Measurements from ENCODE around the gene XRCC1. TPM values are rescaled to one million over a fixed set of nuclear protein-coding genes. Genes with fewer than 3 reads are reported as not detected.
A peak's percentile ranks its signal among the peaks of the same experiment; 100 is the strongest.

Gene XRCC1
- total and polyA plus RNA-seq, 9 of the 15 experiments (the other 6 are each of a cell fraction or from before 2014, with no cell fraction given) = 1.5 to 36.9 (median 24.9) TPM

DNA sequence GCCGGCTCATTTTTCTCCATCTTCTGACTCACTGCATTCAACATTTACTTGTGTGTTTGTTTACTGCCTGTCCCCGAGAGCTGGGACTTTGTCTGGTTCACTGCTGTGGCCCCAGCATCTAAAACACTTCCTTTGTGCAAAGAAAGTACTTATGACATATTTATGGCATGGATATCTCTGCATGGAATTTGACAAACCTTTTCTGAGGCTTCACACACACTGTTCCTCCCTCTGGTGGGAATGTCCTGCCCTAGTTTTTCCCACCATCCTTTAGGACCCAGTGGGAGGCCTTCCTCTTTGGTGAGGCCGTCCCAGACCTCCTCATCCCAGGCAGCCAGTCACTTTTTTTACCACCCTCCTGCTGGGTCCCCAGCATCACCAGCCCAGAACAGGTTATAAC is 35.2 kb upstream of the XRCC1 start:
- no peak for DNase-seq (ENCODE audit: extremely low read depth in 1 of 4, low spot score in 3 of 4)
- H3K9me1 ChIP-seq (ENCODE audit: control insufficient read depth, insufficient read depth, low read length) = peaks cover 6% of the 10 kb centered on the region
- POLR2A ChIA-PET = interaction anchor here (0.8 to 8.7 kb wide), 4 partner anchors 10 to 186 kb away, joined by 3 to 60 read pairs (median 5); partner anchors contain the start of genes IRGQ and ZNF576

DNA sequence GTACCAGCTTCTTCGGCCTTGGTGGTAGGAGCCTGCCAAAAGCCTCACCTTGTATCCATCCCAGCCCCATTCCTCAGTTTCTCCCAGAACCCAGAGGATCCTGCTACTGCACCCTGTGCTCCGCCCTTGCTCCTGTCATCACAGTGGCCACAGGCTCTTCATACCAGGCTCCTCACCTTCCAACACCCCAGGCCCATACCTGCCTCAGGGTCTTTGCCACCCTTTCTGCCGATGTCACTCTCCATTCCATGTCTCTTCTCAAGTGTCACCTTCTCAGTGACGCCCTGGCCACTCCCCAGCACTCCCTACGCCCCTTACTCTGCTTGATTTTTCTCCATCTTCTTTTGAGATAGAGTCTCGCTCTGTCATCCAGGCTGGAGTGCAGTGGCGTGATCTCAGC is 34.5 kb upstream of the XRCC1 start:
- WGBS (ENCODE audit: insufficient coverage, low coverage, missing lambda C conversion rate) = 64% methylated on average over 7 of the region's 7 CpGs

More for the DNA sequence above, 35.2 kb upstream of the XRCC1 start:
- 44% methylated on average over 3 of the region's 3 CpGs for WGBS (ENCODE audit: insufficient coverage, low coverage, missing lambda C conversion rate)
- H3K4me3 ChIP-seq = no peak overlapping the region
- peak overlapping the region; percentile 58; the same call in 2 of the 3 replicates for H3K27ac ChIP-seq (ENCODE audit: extremely low read depth, low read depth, low read length)
- in situ Hi-C loops (cut with MboI) = no loop called here
- peaks cover 21 to 32% of the 10 kb centered on the region in 2 experiments for H3K4me1 ChIP-seq (replicated peaks in 1 of 2; ENCODE audit: control insufficient read depth in 2 of 2, insufficient read depth in 2 of 2, low read length in 2 of 2)
- ATAC-seq = no peak; the same call in 1 of the 3 replicates
- H4K20me1 ChIP-seq (replicated peaks; ENCODE audit: control insufficient read depth, insufficient read depth, low read length) = no peaks in the 10 kb centered on the region
- H2AFZ ChIP-seq (ENCODE audit: low read depth, low read length) = no peak overlapping the region
- H3K4me2 ChIP-seq (ENCODE audit: insufficient read depth, low read length) = peak overlapping the region; percentile 46; the same call in 1 of the 2 replicates
- no peak for FAIRE-seq
- peak overlapping the region in 1 of 2 experiments; percentile 84; a peak in 2 of 4 replicates for H3K9ac ChIP-seq (ENCODE audit: insufficient read depth in 1 of 2, low read depth in 2 of 2, low read length in 2 of 2)
- H3K27me3 ChIP-seq (ENCODE audit: control insufficient read depth in 2 of 2, insufficient read depth in 2 of 2, low read length in 2 of 2) = no peaks in the 10 kb centered on the region
- intact Hi-C loops (cut with micrococcal nuclease) = no loop called here
- peaks cover 15% of the 10 kb centered on the region for H3K79me2 ChIP-seq (ENCODE audit: control insufficient read depth, insufficient read depth, low read length)
- CTCF ChIA-PET (ENCODE audit: low intra/inter-chr PET ratio) = no interaction called here
- peak; percentile 20 for TF ChIP-seq MEIS2 (IDR thresholded peaks at IDR 0.05; ENCODE audit: partially characterized antibody)
- TF ChIP-seq SAP30 (IDR thresholded peaks at IDR 0.05; ENCODE audit: borderline replicate concordance, insufficient read depth, low read depth, low read length, poor library complexity, severe bottlenecking) = no peak
- H3K9me3 ChIP-seq (replicated peaks; ENCODE audit: control insufficient read depth, insufficient read depth, low read depth, low read length) = no peaks in the 10 kb centered on the region
- no TSS peak for BruUV-seq (replicated peaks)
- peaks cover 53% of the 10 kb centered on the region; the same call in 2 of the 3 replicates for H3K36me3 ChIP-seq (ENCODE audit: control insufficient read depth, insufficient read depth, low read length)

More for the DNA sequence above, 34.5 kb upstream of the XRCC1 start:
- intact Hi-C loops (cut with micrococcal nuclease) (no loop called here), in situ Hi-C loops (cut with MboI) (no loop called here)
- Histone ChIP-seq H4K20me1 (replicated peaks; ENCODE audit: control insufficient read depth, insufficient read depth, low read length) (no peaks in the 10 kb centered on the region), H3K79me2 (ENCODE audit: control insufficient read depth, insufficient read depth, low read length) (peaks cover 11% of the 10 kb centered on the region; the same call in 2 of the 3 replicates), H3K4me2 (ENCODE audit: insufficient read depth, low read length) (peak overlapping the region; percentile 46), H3K9me3 (replicated peaks; ENCODE audit: control insufficient read depth, insufficient read depth, low read depth, low read length) (no peaks in the 10 kb centered on the region), H3K27me3 (ENCODE audit: control insufficient read depth in 2 of 2, insufficient read depth in 2 of 2, low read length in 2 of 2) (no peaks in the 10 kb centered on the region), H3K9ac (ENCODE audit: insufficient read depth in 1 of 2, low read depth in 2 of 2, low read length in 2 of 2) (peak overlapping the region in 1 of 2 experiments; percentile 2; a peak in 2 of 4 replicates), H3K27ac (ENCODE audit: extremely low read depth, low read depth, low read length) (peak overlapping the region; percentile 58; the same call in 1 of the 3 replicates), H3K36me3 (ENCODE audit: control insufficient read depth, insufficient read depth, low read length) (peaks cover 53% of the 10 kb centered on the region; the same call in 2 of the 3 replicates), H2AFZ (ENCODE audit: low read depth, low read length) (0 out of 2 replicates have a peak overlapping the region, but pooled peaks have one; percentile 44), H3K9me1 (ENCODE audit: control insufficient read depth, insufficient read depth, low read length) (peaks cover 6% of the 10 kb centered on the region), H3K4me3 (no peak overlapping the region), H3K4me1 (replicated peaks in 1 of 2; ENCODE audit: control insufficient read depth in 2 of 2, insufficient read depth in 2 of 2, low read length in 2 of 2) (peaks cover 20 to 30% of the 10 kb centered on the region in 2 experiments)
- POLR2A ChIA-PET = interaction anchor here (0.6 to 8.7 kb wide), 5 partner anchors 8 to 142 kb away, joined by 3 to 60 read pairs (median 3); partner anchors contain the start of genes IRGQ and ZNF576
- no peak for FAIRE-seq
- CTCF ChIA-PET (ENCODE audit: low intra/inter-chr PET ratio) = no interaction called here
- peak in 1 of 4 experiments; percentile 39 for DNase-seq (ENCODE audit: extremely low read depth in 1 of 4, low spot score in 3 of 4)
- peak; percentile 76 for ATAC-seq
- TF ChIP-seq NFRKB (IDR thresholded peaks at IDR 0.05; ENCODE audit: low read depth) (peak; percentile 52; the same call in 1 of the 2 replicates), SMARCE1 (IDR thresholded peaks at IDR 0.05) (0 out of 2 replicates have a peak, but pooled peaks have one; percentile 10), DPF2 (IDR thresholded peaks at IDR 0.05) (peak; percentile 37; the same call in 1 of the 2 replicates), MTA3 (IDR thresholded peaks at IDR 0.05; ENCODE audit: borderline replicate concordance) (no peak), JUND (IDR thresholded peaks at IDR 0.05; ENCODE audit: borderline replicate concordance, low read depth, low read length) (no peak), JUND (tag; IDR thresholded peaks at IDR 0.05; ENCODE audit: borderline replicate concordance, low read depth, low read length) (0 out of 3 replicates have a peak, but pooled peaks have one; percentile 10)
- BruUV-seq (replicated peaks) = no TSS peak
